Activated CD4-positive, alpha-beta T cell treated with anti-CD3 and anti-CD28 coated beads for 4 hours (primary cell): Measurements from ENCODE around the gene MRPS15.
"Not testable (repeated sequence)": the region's sequence is repeated elsewhere in the genome, so short reads cannot be mapped to it uniquely, and the experiment has no call there.

Experiments used
- DNase-seq, 2 donors: peaks; one replicate each; pipeline ENCODE4 v3.0.0-alpha.2; 2020

MRPS15 gene

GRCh38 chr1:36463803-36464604 is at the start of gene MRPS15:
Gene MRPS15, minus strand, starts transcription at chr1:36464384. Its CDS starts 109 bp downstream, at chr1:36464275.
- DNase-seq, result peak; percentile 94 to 96

- no peak for DNase-seq
These were observed 48.7 kb upstream of the MRPS15 start for GRCh38 chr1:36512842-36513241.

GRCh38 chr1:36511804-36512798 is 47.9 kb upstream of the MRPS15 start:
- no peak for DNase-seq

GRCh38 chr1:36511220-36511619 is 47.0 kb upstream of the MRPS15 start:
- DNase-seq, result not testable (repeated sequence)

GRCh38 chr1:36510418-36510817 is 46.2 kb upstream of the MRPS15 start:
- DNase-seq, result no peak

- no peak for DNase-seq
These were observed 44.1 kb upstream of the MRPS15 start for GRCh38 chr1:36508257-36508656.

- no peak for DNase-seq
These were observed 42.2 kb upstream of the MRPS15 start for GRCh38 chr1:36506276-36506920.

- no peak for DNase-seq
These were observed 39.5 kb upstream of the MRPS15 start for GRCh38 chr1:36503733-36504132.

GRCh38 chr1:36503159-36503558 is 39.0 kb upstream of the MRPS15 start:
- DNase-seq, result no peak

GRCh38 chr1:36502616-36503015 is 38.4 kb upstream of the MRPS15 start:
- DNase-seq, result no peak

- not testable (repeated sequence) for DNase-seq
These were observed 37.7 kb upstream of the MRPS15 start for GRCh38 chr1:36501911-36502310.

GRCh38 chr1:36497207-36497606 is 33.0 kb upstream of the MRPS15 start:
- no peak for DNase-seq

- DNase-seq, result no peak
These were observed 30.8 kb upstream of the MRPS15 start for GRCh38 chr1:36494971-36495370.

- no peak for DNase-seq
These were observed 29.3 kb upstream of the MRPS15 start for GRCh38 chr1:36493524-36493923.

- no peak for DNase-seq
These were observed 28.3 kb upstream of the MRPS15 start for GRCh38 chr1:36492491-36492890.

- not testable (repeated sequence) for DNase-seq
These were observed 25.3 kb upstream of the MRPS15 start for GRCh38 chr1:36489258-36490051.

GRCh38 chr1:36487906-36488305 is 23.7 kb upstream of the MRPS15 start:
- no peak for DNase-seq

- not testable (repeated sequence) for DNase-seq
These were observed 23.1 kb upstream of the MRPS15 start for GRCh38 chr1:36487336-36487725.

- DNase-seq, result no peak
These were observed 22.5 kb upstream of the MRPS15 start for GRCh38 chr1:36486439-36487335.

GRCh38 chr1:36486093-36486438 is 21.9 kb upstream of the MRPS15 start:
- no peak for DNase-seq

GRCh38 chr1:36484099-36484498 is 19.9 kb upstream of the MRPS15 start:
- no peak for DNase-seq
